OCI-LY1 (cell line): Measurements from ENCODE around the gene CHRM1.

Experiments used
- H2AFZ ChIP-seq: fragments of 200-600 bp; sonication (generic), shearing (Covaris generic); 2 replicates; pipeline ENCODE4 v1.6.0; 2014; ENCODE audit warnings: antibody characterized with exemption, mild to moderate bottlenecking, low read length
- H3F3A ChIP-seq: fragments of 200-600 bp; sonication (generic), shearing (Covaris generic); 2 replicates; pipeline ENCODE4 v1.6.0; 2014; ENCODE audit warnings: mild to moderate bottlenecking, antibody characterized with exemption, low read length, moderate library complexity; ENCODE audit not compliant: insufficient read depth
- H3K27ac ChIP-seq: fragments of 200-600 bp; sonication (generic); 2 replicates; pipeline ENCODE4 v1.5.1; 2014; ENCODE audit warnings: low read length, mixed run types, mild to moderate bottlenecking, low read depth; ENCODE audit not compliant: poor library complexity, severe bottlenecking
- H3K27me3 ChIP-seq: fragments of 200-600 bp; sonication (generic); 2 replicates; pipeline ENCODE4 v1.6.0; 2014; ENCODE audit warnings: antibody characterized with exemption, mild to moderate bottlenecking, low read length, moderate library complexity; ENCODE audit not compliant: insufficient read depth
- H3K36me3 ChIP-seq: fragments of 200-600 bp; sonication (generic); 2 replicates; pipeline ENCODE4 v1.6.1; 2014; ENCODE audit warnings: mild to moderate bottlenecking, antibody characterized with exemption, low read length, moderate library complexity, mixed read lengths; ENCODE audit not compliant: insufficient read depth
- H3K4me1 ChIP-seq: fragments of 200-600 bp; sonication (generic); 2 replicates; pipeline ENCODE4 v1.5.1; 2014; ENCODE audit warnings: mild to moderate bottlenecking, low read length, moderate library complexity; ENCODE audit not compliant: insufficient read depth, severe bottlenecking
- H3K4me2 ChIP-seq: fragments of 200-600 bp; sonication (generic), shearing (Covaris generic); 2 replicates; pipeline ENCODE4 v1.6.1; 2014; ENCODE audit warnings: low read length
- H3K4me3 ChIP-seq: fragments of 200-600 bp; sonication (generic); 2 replicates; pipeline ENCODE4 v1.5.1; 2014; ENCODE audit warnings: low read length, low read depth, mild to moderate bottlenecking, mixed read lengths; ENCODE audit not compliant: poor library complexity, severe bottlenecking
- H3K79me2 ChIP-seq: fragments of 200-600 bp; shearing (Covaris generic); 2 replicates; pipeline ENCODE4 v1.6.1; 2016; ENCODE audit warnings: mixed run types, low read length, mixed read lengths; ENCODE audit not compliant: insufficient read depth
- H3K9ac ChIP-seq: fragments of 200-600 bp; sonication (generic), shearing (Covaris generic); 2 replicates; pipeline ENCODE4 v1.6.1; 2014; ENCODE audit warnings: mild to moderate bottlenecking, low read length, mixed read lengths
- H3K9me2 ChIP-seq: fragments of 200-600 bp; sonication (generic), shearing (Covaris generic); 2 replicates; pipeline ENCODE4 v1.6.1; 2014; ENCODE audit warnings: low read depth, mild to moderate bottlenecking, low read length, mixed read lengths
- H3K9me3 ChIP-seq: fragments of 200-600 bp; shearing (Covaris generic); 2 replicates; pipeline ENCODE4 v1.6.1; 2014; ENCODE audit warnings: low read length, mixed read lengths
- H4K20me1 ChIP-seq: fragments of 200-600 bp; sonication (generic), shearing (Covaris generic); 2 replicates; pipeline ENCODE4 v1.6.0; 2016; ENCODE audit warnings: mild to moderate bottlenecking, low read length; ENCODE audit not compliant: insufficient read depth
- CTCF ChIP-seq: fragments of 200-600 bp; sonication (generic), shearing (Covaris generic); IDR thresholded peaks from 2 replicates; pipeline ENCODE4 v1.5.1; 2017; ENCODE audit warnings: mild to moderate bottlenecking, antibody characterized with exemption, low read length, moderate library complexity, mixed read lengths
- EZH2 ChIP-seq: fragments of 200-600 bp; sonication (generic), shearing (Covaris generic); IDR thresholded peaks from 2 replicates; pipeline ENCODE4 v1.8.0; 2017; ENCODE audit warnings: borderline replicate concordance, mixed run types, mild to moderate bottlenecking, antibody characterized with exemption, low read length, moderate library complexity, mixed read lengths

The CHRM1 gene

GRCh38 chr11:62918531-62918930 lies 2.6 kb downstream of the CHRM1 start:
- H3K27me3 ChIP-seq, result no peaks in the 10 kb centered on the region; the same call in 1 of the 2 replicates

GRCh38 chr11:62917906-62918502 lies 3.2 kb downstream of the CHRM1 start:
- H3K9me3 ChIP-seq, result no peaks in the 10 kb centered on the region
- no peak overlapping the region for H3K4me3 ChIP-seq
- H3K9me2 ChIP-seq, result no peaks in the 10 kb centered on the region
- H3K4me1 ChIP-seq, result no peaks in the 10 kb centered on the region
- no peak overlapping the region for H2AFZ ChIP-seq
- no peaks in the 10 kb centered on the region for H4K20me1 ChIP-seq
- H3K27me3 ChIP-seq, result no peaks in the 10 kb centered on the region; the same call in 1 of the 2 replicates
- no peak overlapping the region for H3K27ac ChIP-seq
- TF ChIP-seq EZH2 (no peak), CTCF (no peak)
- H3F3A ChIP-seq, result no peaks in the 10 kb centered on the region
- H3K79me2 ChIP-seq, result no peaks in the 10 kb centered on the region
- H3K9ac ChIP-seq, result no peak overlapping the region
- H3K4me2 ChIP-seq, result no peak overlapping the region
- H3K36me3 ChIP-seq, result no peaks in the 10 kb centered on the region

More at GRCh38 chr11:62918531-62918930, 2.6 kb downstream of the CHRM1 start:
- Histone ChIP-seq H3K79me2 (no peaks in the 10 kb centered on the region), H3K27ac (no peak overlapping the region), H3K9me3 (no peaks in the 10 kb centered on the region), H2AFZ (no peak overlapping the region), H3F3A (no peaks in the 10 kb centered on the region), H3K4me2 (no peak overlapping the region), H3K9ac (no peak overlapping the region), H3K4me3 (no peak overlapping the region), H4K20me1 (no peaks in the 10 kb centered on the region), H3K36me3 (no peaks in the 10 kb centered on the region), H3K4me1 (peaks cover 2% of the 10 kb centered on the region), H3K9me2 (no peaks in the 10 kb centered on the region)
- no peak for TF ChIP-seq EZH2
- no peak for TF ChIP-seq CTCF

- H3K27ac ChIP-seq, result no peak overlapping the region
Measured at GRCh38 chr11:62914416-62914815, 6.7 kb downstream of the CHRM1 start.

More at GRCh38 chr11:62914416-62914815, 6.7 kb downstream of the CHRM1 start:
- Histone ChIP-seq H3F3A (no peaks in the 10 kb centered on the region), H4K20me1 (no peaks in the 10 kb centered on the region), H3K36me3 (no peaks in the 10 kb centered on the region), H3K79me2 (no peaks in the 10 kb centered on the region), H3K9me2 (no peaks in the 10 kb centered on the region), H2AFZ (no peak overlapping the region), H3K4me2 (no peak overlapping the region), H3K27me3 (no peaks in the 10 kb centered on the region), H3K4me3 (no peak overlapping the region), H3K9me3 (no peaks in the 10 kb centered on the region), H3K4me1 (no peaks in the 10 kb centered on the region), H3K9ac (no peak overlapping the region)
- no peak for TF ChIP-seq CTCF
- no peak for TF ChIP-seq EZH2
